H9 (cell line): Measurements from ENCODE around the gene CTNNA3. TPM values are rescaled to one million over a fixed set of nuclear protein-coding genes. Genes with fewer than 3 reads are reported as not detected.

Experiments
- DNase-seq: peaks from one replicate; pipeline ENCODE4 v3.0.0-alpha.2; 2017
- H2AFZ ChIP-seq: one replicate; pipeline ENCODE4 v1.6.1; 2013; ENCODE audit warnings: mild to moderate bottlenecking, low read length, control low read depth, moderate library complexity
- H2AK5ac ChIP-seq: 2 replicates; pipeline ENCODE4 v1.6.1; 2013; ENCODE audit warnings: low read length, control low read depth, mixed read lengths; ENCODE audit not compliant: insufficient read length
- H2BK120ac ChIP-seq: one replicate; pipeline ENCODE4 v1.6.1; 2013; ENCODE audit warnings: low read depth, mild to moderate bottlenecking, low read length, control low read depth, inconsistent platforms; ENCODE audit not compliant: poor library complexity, severe bottlenecking
- H2BK12ac ChIP-seq: 2 replicates; pipeline ENCODE4 v1.6.1; 2013; ENCODE audit warnings: low read length, control low read depth, mixed read lengths, low read depth; ENCODE audit not compliant: insufficient read length
- H2BK15ac ChIP-seq: 2 replicates; pipeline ENCODE4 v1.6.1; 2013; ENCODE audit warnings: low read depth, low read length, control low read depth
- H2BK20ac ChIP-seq: one replicate; pipeline ENCODE4 v1.6.1; 2013; ENCODE audit warnings: low read depth, mild to moderate bottlenecking, low read length, control low read depth, inconsistent platforms; ENCODE audit not compliant: poor library complexity, severe bottlenecking
- H2BK5ac ChIP-seq: 2 replicates; pipeline ENCODE4 v1.6.1; 2013; ENCODE audit warnings: low read length, control low read depth, mixed read lengths; ENCODE audit not compliant: insufficient read length
- H3K14ac ChIP-seq: 2 replicates; pipeline ENCODE4 v1.6.1; 2013; ENCODE audit warnings: low read length, control low read depth; ENCODE audit not compliant: insufficient read depth
- H3K18ac ChIP-seq: 2 replicates; pipeline ENCODE4 v1.6.1; 2013; ENCODE audit warnings: low read depth, mild to moderate bottlenecking, mixed read lengths, low read length, control low read depth; ENCODE audit not compliant: insufficient read length
- H3K23ac ChIP-seq: 2 replicates; pipeline ENCODE4 v1.6.1; 2013; ENCODE audit warnings: low read length, control low read depth, mixed read lengths, low read depth; ENCODE audit not compliant: insufficient read length
- H3K23me2 ChIP-seq: 2 replicates; pipeline ENCODE4 v1.6.1; 2013; ENCODE audit warnings: low read depth, mild to moderate bottlenecking, mixed read lengths, low read length, control low read depth; ENCODE audit not compliant: insufficient read length, poor library complexity, severe bottlenecking
- H3K27ac ChIP-seq: 2 replicates; pipeline ENCODE4 v1.5.1; 2013; ENCODE audit warnings: low read length, control low read depth, mixed read lengths, low read depth; ENCODE audit not compliant: insufficient read length
- H3K27me3 ChIP-seq: 2 replicates; pipeline ENCODE4 v1.6.1; 2013; ENCODE audit warnings: low read length, control low read depth, inconsistent platforms; ENCODE audit not compliant: insufficient read depth
- H3K4ac ChIP-seq: 2 replicates; pipeline ENCODE4 v1.6.1; 2013; ENCODE audit warnings: low read depth, mild to moderate bottlenecking, control low read depth, inconsistent platforms, low read length, moderate library complexity
- H3K4me1 ChIP-seq: 2 replicates; pipeline ENCODE4 v1.6.1; 2013; ENCODE audit warnings: low read length, control low read depth, inconsistent platforms; ENCODE audit not compliant: insufficient read depth
- H3K4me2 ChIP-seq: 2 replicates; pipeline ENCODE4 v1.6.1; 2013; ENCODE audit warnings: low read length, control low read depth, mixed read lengths; ENCODE audit not compliant: insufficient read length, insufficient read depth
- H3K56ac ChIP-seq: 2 replicates; pipeline ENCODE4 v1.6.1; 2013; ENCODE audit warnings: low read depth, mild to moderate bottlenecking, mixed read lengths, low read length, control low read depth; ENCODE audit not compliant: insufficient read length
- H3K79me1 ChIP-seq: 2 replicates; pipeline ENCODE4 v1.6.1; 2013; ENCODE audit warnings: low read depth, mild to moderate bottlenecking, moderate library complexity, low read length, control low read depth, inconsistent platforms; ENCODE audit not compliant: insufficient read depth, poor library complexity, severe bottlenecking
- H3K79me2 ChIP-seq: 2 replicates; pipeline ENCODE4 v1.6.1; 2013; ENCODE audit warnings: low read length, control low read depth, inconsistent platforms; ENCODE audit not compliant: insufficient read depth
- H3K9ac ChIP-seq: 2 replicates; pipeline ENCODE4 v1.6.1; 2013; ENCODE audit warnings: low read length, control low read depth, mixed read lengths; ENCODE audit not compliant: insufficient read length; ENCODE audit errors: extremely low read depth
- H3K9me3 ChIP-seq: one replicate; pipeline ENCODE4 v1.6.1; 2013; ENCODE audit warnings: low read depth, low read length, inconsistent platforms; ENCODE audit not compliant: control insufficient read depth
- H3T11ph ChIP-seq: one replicate; pipeline ENCODE4 v1.6.1; 2013; ENCODE audit warnings: mild to moderate bottlenecking, low read length, control low read depth, inconsistent platforms
- H4K20me1 ChIP-seq: one replicate; pipeline ENCODE4 v1.6.1; 2013; ENCODE audit not compliant: control insufficient read depth, insufficient read length, insufficient read depth
- H4K5ac ChIP-seq: 2 replicates; pipeline ENCODE4 v1.6.1; 2013; ENCODE audit warnings: low read depth, mild to moderate bottlenecking, mixed read lengths, low read length, control low read depth; ENCODE audit not compliant: insufficient read length
- H4K8ac ChIP-seq: replicated peaks from 2 replicates; pipeline ENCODE4 v1.6.1; 2013; ENCODE audit warnings: low read length, control low read depth, mixed read lengths, low read depth; ENCODE audit not compliant: insufficient read length
- H4K91ac ChIP-seq: 2 replicates; pipeline ENCODE4 v1.6.1; 2013; ENCODE audit warnings: low read depth, mild to moderate bottlenecking, moderate library complexity, mixed read lengths, low read length, control low read depth; ENCODE audit not compliant: insufficient read length
- H3K27ac Mint-ChIP-seq, 3 experiments: 2 replicates in 2 of 3; 3 replicates in 1 of 3; pipeline ENCODE4 v1.8.0; 2020 to 2021; ENCODE audit warnings: mixed read lengths in 3 of 3, mild to moderate bottlenecking in 1 of 3, moderate library complexity in 1 of 3
- H3K27me3 Mint-ChIP-seq: 2 replicates; pipeline ENCODE4 v1.8.0; 2021; ENCODE audit warnings: low read depth, mild to moderate bottlenecking, moderate library complexity, mixed read lengths
- H3K36me3 Mint-ChIP-seq, 3 experiments: 2 replicates in 2 of 3; 3 replicates in 1 of 3; pipeline ENCODE4 v1.8.0; 2020 to 2021; ENCODE audit warnings: low read depth in 3 of 3, mixed read lengths in 3 of 3; ENCODE audit not compliant: insufficient read depth in 1 of 3
- H3K4me1 Mint-ChIP-seq, 2 experiments: 2 replicates each; pipeline ENCODE4 v1.8.0; 2020; ENCODE audit warnings: mixed read lengths in 2 of 2
- H3K4me3 Mint-ChIP-seq, 2 experiments: 2 replicates in 1 of 2; 3 replicates in 1 of 2; pipeline ENCODE4 v1.8.0; 2020 to 2021; ENCODE audit warnings: mild to moderate bottlenecking in 2 of 2, mixed read lengths in 2 of 2, moderate library complexity in 1 of 2
- H3K9me3 Mint-ChIP-seq, 2 experiments: 2 replicates in 1 of 2; 3 replicates in 1 of 2; pipeline ENCODE4 v1.8.0; 2020; ENCODE audit warnings: mild to moderate bottlenecking in 2 of 2, mixed read lengths in 2 of 2, moderate library complexity in 1 of 2
- CTCF ChIP-seq: fragments of 200-600 bp; sonication (generic); conservative IDR thresholded peaks from 3 replicates; pipeline ENCODE4 v1.8.0; 2021; ENCODE audit warnings: antibody characterized with exemption, mild to moderate bottlenecking
- total RNA-seq: library from RNA; stranded (reverse); gene quantifications from 2 replicates; pipeline ENCODE4 v1.2.1, GENCODE V29; 2021

The CTNNA3 gene
- total RNA-seq, 1 experiment from 2014 or later = 3.3 TPM

GRCh38 chr10:66782144-66782543, 913.9 kb downstream of the CTNNA3 start:
- H2BK12ac ChIP-seq = no peak overlapping the region
- no peak overlapping the region for H3K14ac ChIP-seq
- no peak overlapping the region for H2BK15ac ChIP-seq
- no peaks in the 10 kb centered on the region for H3K79me2 ChIP-seq
- no peaks in the 10 kb centered on the region for H4K20me1 ChIP-seq
- H3K27me3 ChIP-seq = no peaks in the 10 kb centered on the region
- no peak for DNase-seq
- H3K18ac ChIP-seq = no peak overlapping the region
- no peaks in the 10 kb centered on the region for H3K79me1 ChIP-seq
- no peaks in the 10 kb centered on the region for H3K27me3 Mint-ChIP-seq
- no peak for TF ChIP-seq CTCF
- no peak overlapping the region for H2AFZ ChIP-seq
- H3K9ac ChIP-seq = no peak overlapping the region
- no peak overlapping the region for H3K27ac Mint-ChIP-seq
- H3K4me1 Mint-ChIP-seq = 0 out of 4 replicates have a peak, but pooled peaks cover 0 to 3% of the 10 kb centered on the region in 2 experiments
- H3K4me2 ChIP-seq = no peak overlapping the region
- H3K4me1 ChIP-seq = no peaks in the 10 kb centered on the region
- no peak overlapping the region for H3T11ph ChIP-seq
- H3K4ac ChIP-seq = no peak overlapping the region
- H4K91ac ChIP-seq = no peak overlapping the region
- no peak overlapping the region for H2BK20ac ChIP-seq
- no peak overlapping the region for H3K23ac ChIP-seq
- H3K23me2 ChIP-seq = no peaks in the 10 kb centered on the region
- H3K56ac ChIP-seq = no peak overlapping the region
- H2BK5ac ChIP-seq = no peak overlapping the region
- no peaks in the 10 kb centered on the region for H3K36me3 Mint-ChIP-seq
- H3K9me3 ChIP-seq = no peaks in the 10 kb centered on the region
- H3K4me3 Mint-ChIP-seq = no peak overlapping the region
- H2AK5ac ChIP-seq = no peak overlapping the region
- H4K8ac ChIP-seq = no peak overlapping the region
- no peak overlapping the region for H2BK120ac ChIP-seq
- no peaks in the 10 kb centered on the region for H3K9me3 Mint-ChIP-seq
- H3K27ac ChIP-seq = no peak overlapping the region
- no peak overlapping the region for H4K5ac ChIP-seq
